ENCODE data around the gene EN2.

- TF ChIP-seq ZNF274 (IDR thresholded peaks at IDR 0.05; ENCODE audit: insufficient read depth, insufficient read length) (no peak), ZNF24 (IDR thresholded peaks at IDR 0.05) (no peak)
- TF ChIP-seq, protein P1, sequence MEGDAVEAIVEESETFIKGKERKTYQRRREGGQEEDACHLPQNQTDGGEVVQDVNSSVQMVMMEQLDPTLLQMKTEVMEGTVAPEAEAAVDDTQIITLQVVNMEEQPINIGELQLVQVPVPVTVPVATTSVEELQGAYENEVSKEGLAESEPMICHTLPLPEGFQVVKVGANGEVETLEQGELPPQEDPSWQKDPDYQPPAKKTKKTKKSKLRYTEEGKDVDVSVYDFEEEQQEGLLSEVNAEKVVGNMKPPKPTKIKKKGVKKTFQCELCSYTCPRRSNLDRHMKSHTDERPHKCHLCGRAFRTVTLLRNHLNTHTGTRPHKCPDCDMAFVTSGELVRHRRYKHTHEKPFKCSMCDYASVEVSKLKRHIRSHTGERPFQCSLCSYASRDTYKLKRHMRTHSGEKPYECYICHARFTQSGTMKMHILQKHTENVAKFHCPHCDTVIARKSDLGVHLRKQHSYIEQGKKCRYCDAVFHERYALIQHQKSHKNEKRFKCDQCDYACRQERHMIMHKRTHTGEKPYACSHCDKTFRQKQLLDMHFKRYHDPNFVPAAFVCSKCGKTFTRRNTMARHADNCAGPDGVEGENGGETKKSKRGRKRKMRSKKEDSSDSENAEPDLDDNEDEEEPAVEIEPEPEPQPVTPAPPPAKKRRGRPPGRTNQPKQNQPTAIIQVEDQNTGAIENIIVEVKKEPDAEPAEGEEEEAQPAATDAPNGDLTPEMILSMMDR (IDR thresholded peaks at IDR 0.05 in 2 of 3, conservative IDR thresholded peaks at IDR 0.05 in 1 of 3; ENCODE audit: control insufficient read depth in 2 of 3, extremely low read depth in 1 of 3, insufficient read depth in 1 of 3, low read depth in 3 of 3, low read length in 3 of 3) = no peak
Observed at GRCh38 chr7:155496267-155497005, 38.5 kb downstream of the EN2 start.
